DOHH2 (cell line): ENCODE measurements around the gene XRCC1.

ENCODE experiments used
- EZH2phosphoT487 ChIP-seq: fragments of 200-600 bp; sonication (generic); IDR thresholded peaks from 2 replicates; pipeline ENCODE4 v1.6.1; 2017; ENCODE audit warnings: borderline replicate concordance, mild to moderate bottlenecking, antibody characterized with exemption, low read length, moderate library complexity, mixed read lengths
- TF ChIP-seq, protein P1 (sequence below): fragments of 200-600 bp; sonication (generic); IDR thresholded peaks from one replicate; pipeline ENCODE4 v1.5.1; 2014; ENCODE audit warnings: antibody characterized with exemption, mild to moderate bottlenecking, low read depth, low read length; ENCODE audit not compliant: poor library complexity, severe bottlenecking

GRCh38 chr19:43599635-43600295 is 24.4 kb upstream of the XRCC1 start:
- TF ChIP-seq, protein P1, sequence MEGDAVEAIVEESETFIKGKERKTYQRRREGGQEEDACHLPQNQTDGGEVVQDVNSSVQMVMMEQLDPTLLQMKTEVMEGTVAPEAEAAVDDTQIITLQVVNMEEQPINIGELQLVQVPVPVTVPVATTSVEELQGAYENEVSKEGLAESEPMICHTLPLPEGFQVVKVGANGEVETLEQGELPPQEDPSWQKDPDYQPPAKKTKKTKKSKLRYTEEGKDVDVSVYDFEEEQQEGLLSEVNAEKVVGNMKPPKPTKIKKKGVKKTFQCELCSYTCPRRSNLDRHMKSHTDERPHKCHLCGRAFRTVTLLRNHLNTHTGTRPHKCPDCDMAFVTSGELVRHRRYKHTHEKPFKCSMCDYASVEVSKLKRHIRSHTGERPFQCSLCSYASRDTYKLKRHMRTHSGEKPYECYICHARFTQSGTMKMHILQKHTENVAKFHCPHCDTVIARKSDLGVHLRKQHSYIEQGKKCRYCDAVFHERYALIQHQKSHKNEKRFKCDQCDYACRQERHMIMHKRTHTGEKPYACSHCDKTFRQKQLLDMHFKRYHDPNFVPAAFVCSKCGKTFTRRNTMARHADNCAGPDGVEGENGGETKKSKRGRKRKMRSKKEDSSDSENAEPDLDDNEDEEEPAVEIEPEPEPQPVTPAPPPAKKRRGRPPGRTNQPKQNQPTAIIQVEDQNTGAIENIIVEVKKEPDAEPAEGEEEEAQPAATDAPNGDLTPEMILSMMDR = peak; percentile 12
- TF ChIP-seq EZH2phosphoT487 = no peak
